Psoas muscle (tissue), 8 donors: ENCODE results near the gene RNF220. TPM values are rescaled to one million over a fixed set of nuclear protein-coding genes. Genes with fewer than 3 reads are reported as not detected.
"Not testable (repeated sequence)": the region's sequence is repeated elsewhere in the genome, so short reads cannot be mapped to it uniquely, and the experiment has no call there.

Experiments used
- ATAC-seq, 4 donors: fragments of 200-7000 bp; cut with Tn5 transposase; one replicate each; pipeline ENCODE4 v1.9.1; 2020; ENCODE audit warnings: moderate library complexity in 3 of 4, mild to moderate bottlenecking in 2 of 4
- DNase-seq, 2 donors: peaks; one replicate each; pipeline ENCODE4 v3.0.0-alpha.2; 2020
- H3K27ac ChIP-seq: fragments of 200-600 bp; one replicate; pipeline ENCODE4 v1.8.0; 2022
- H3K27me3 ChIP-seq, 3 donors: fragments of 200-600 bp in 1 of 3; one replicate each; pipeline versions ENCODE4 v1.6.1 to v1.8.0; 2013 to 2022; ENCODE audit warnings: low read length in 2 of 3, mild to moderate bottlenecking in 2 of 3, moderate library complexity in 1 of 3; ENCODE audit not compliant: insufficient read depth in 3 of 3
- H3K36me3 ChIP-seq, 2 donors: fragments of 200-600 bp in 1 of 2; one replicate each; pipeline versions ENCODE4 v1.6.1 to v1.8.0; 2013 to 2022; ENCODE audit warnings: low read depth in 1 of 2, mild to moderate bottlenecking in 1 of 2, moderate library complexity in 1 of 2; ENCODE audit not compliant: insufficient read depth in 1 of 2
- H3K4me1 ChIP-seq: fragments of 200-600 bp; one replicate; pipeline ENCODE4 v1.8.0; 2022
- H3K4me3 ChIP-seq: fragments of 200-600 bp; one replicate; pipeline ENCODE4 v1.8.0; 2022; ENCODE audit warnings: mild to moderate bottlenecking
- H3K9me3 ChIP-seq: fragments of 200-600 bp; one replicate; pipeline ENCODE4 v1.8.0; 2022
- WGBS, 3 donors: extraction: QIAGEN DNeasy Blood & Tissue Kit; methylation state at CpG; one replicate each; pipeline versions ENCODE4 v1.1.6 to v1.1.7; 2013; 5-methylcytosine and 5-hydroxymethylcytosine counted together
- intact Hi-C, 2 donors: fragments of 100-400 bp; cut with DNase I; formaldehyde crosslinking; loops; one replicate each; pipeline versions ENCODE4 v1.11.0 to v1.14.2; 2022
- polyA plus RNA-seq, 3 donors: library from polyadenylated mRNA; stranded (reverse); fragments of 200-250 nt; gene quantifications; one replicate each; pipeline ENCODE4 v1.2.3, GENCODE V29; 2013
- total RNA-seq, 4 donors: library from RNA; stranded (reverse); fragmentation: NEBNext Ultra II Directional in 2 of 4; extraction: Animal tissue kit (Norgen Biotek cat#: 25700) in 2 of 4; gene quantifications; one replicate each; pipeline versions ENCODE4 v1.2.1 to v1.2.4, GENCODE V29; 2021 to 2023
- TF ChIP-seq, protein P1 (sequence below): fragments of 200-600 bp; IDR thresholded peaks from one replicate; pipeline ENCODE4 v1.8.0; 2022; ENCODE audit warnings: antibody characterized with exemption
- donor health status: healthy with polysubstance abuse.
- donor health status: DM: no; HTN: no; CAD: no; lungs with moderate emphysema.
- donor health status: Bipolar disorder and iron deficiency.
- donor health status: healthy.
- donor health status: DM: yes; HTN: yes; CAD: no.
- donor health status: DM: no; HTN: no; CAD: no.
- donor health status: DM: no; HTN: no; CAD: no.
- donor health status: DM: yes; HTN: yes; CAD: no.

RNF220 gene
- total and polyA plus RNA-seq, 7 donors: 61.1 to 133 (median 75.5) TPM

DNA sequence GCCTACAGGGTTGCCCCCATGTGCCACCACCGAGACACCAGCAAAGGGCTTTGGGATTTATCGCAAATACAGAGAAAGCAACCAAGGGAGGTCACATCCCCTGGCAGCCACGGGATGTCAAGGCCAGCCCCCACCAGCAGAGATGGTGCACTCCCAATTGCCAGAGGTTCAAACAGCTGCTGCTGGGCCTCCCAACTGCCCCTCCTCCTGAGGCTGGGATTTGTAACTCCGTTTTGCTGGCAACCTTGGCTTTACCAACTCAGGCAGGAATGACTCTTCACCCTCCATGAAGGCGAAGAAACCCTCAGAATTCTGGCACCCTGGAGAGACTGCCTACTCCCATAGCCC is 257.6 kb downstream of the RNF220 start:
- Histone ChIP-seq H3K4me3 (no peak overlapping the region), H3K36me3 (no peaks in the 10 kb centered on the region), H3K9me3 (no peaks in the 10 kb centered on the region), H3K27ac (no peak overlapping the region), H3K27me3 (no peaks in the 10 kb centered on the region), H3K4me1 (no peaks in the 10 kb centered on the region)
- no peak for DNase-seq
- ATAC-seq: no peak
- intact Hi-C loops: no loop called here
- WGBS, 3 donors: 54 to 71% (median 64%) methylated on average over 5 of the region's 5 CpGs
- TF ChIP-seq, protein P1, sequence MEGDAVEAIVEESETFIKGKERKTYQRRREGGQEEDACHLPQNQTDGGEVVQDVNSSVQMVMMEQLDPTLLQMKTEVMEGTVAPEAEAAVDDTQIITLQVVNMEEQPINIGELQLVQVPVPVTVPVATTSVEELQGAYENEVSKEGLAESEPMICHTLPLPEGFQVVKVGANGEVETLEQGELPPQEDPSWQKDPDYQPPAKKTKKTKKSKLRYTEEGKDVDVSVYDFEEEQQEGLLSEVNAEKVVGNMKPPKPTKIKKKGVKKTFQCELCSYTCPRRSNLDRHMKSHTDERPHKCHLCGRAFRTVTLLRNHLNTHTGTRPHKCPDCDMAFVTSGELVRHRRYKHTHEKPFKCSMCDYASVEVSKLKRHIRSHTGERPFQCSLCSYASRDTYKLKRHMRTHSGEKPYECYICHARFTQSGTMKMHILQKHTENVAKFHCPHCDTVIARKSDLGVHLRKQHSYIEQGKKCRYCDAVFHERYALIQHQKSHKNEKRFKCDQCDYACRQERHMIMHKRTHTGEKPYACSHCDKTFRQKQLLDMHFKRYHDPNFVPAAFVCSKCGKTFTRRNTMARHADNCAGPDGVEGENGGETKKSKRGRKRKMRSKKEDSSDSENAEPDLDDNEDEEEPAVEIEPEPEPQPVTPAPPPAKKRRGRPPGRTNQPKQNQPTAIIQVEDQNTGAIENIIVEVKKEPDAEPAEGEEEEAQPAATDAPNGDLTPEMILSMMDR: no peak

DNA sequence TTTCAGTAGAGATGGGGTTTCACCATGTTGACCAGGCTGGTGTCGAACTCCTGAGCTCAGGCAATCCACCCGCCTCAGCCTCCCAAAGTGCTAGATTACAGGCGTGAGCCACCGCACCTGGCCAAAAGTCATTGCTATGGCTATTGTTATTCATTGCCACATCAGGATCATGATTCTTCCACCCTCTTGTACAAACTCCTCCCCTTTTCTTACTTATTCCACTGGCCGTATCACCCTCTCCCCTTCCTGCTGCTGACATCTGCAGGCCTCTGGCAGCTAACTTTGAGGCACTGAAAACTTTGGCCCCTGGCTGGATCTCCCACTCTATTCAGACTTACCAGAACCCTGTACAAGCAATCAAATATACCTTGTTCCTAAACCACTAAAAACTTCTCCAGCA is 258.4 kb downstream of the RNF220 start:
- H3K36me3 ChIP-seq: no peaks in the 10 kb centered on the region
- no peaks in the 10 kb centered on the region for H3K9me3 ChIP-seq
- no peak overlapping the region for H3K27ac ChIP-seq
- WGBS, 3 donors: 91 to 93% (median 92%) methylated on average over 5 of the region's 5 CpGs
- H3K4me3 ChIP-seq: no peak overlapping the region
- DNase-seq (no peak), ATAC-seq (no peak)
- H3K27me3 ChIP-seq: no peaks in the 10 kb centered on the region
- TF ChIP-seq, protein P1: no peak
- intact Hi-C loops: no loop called here
- H3K4me1 ChIP-seq: no peaks in the 10 kb centered on the region

DNA sequence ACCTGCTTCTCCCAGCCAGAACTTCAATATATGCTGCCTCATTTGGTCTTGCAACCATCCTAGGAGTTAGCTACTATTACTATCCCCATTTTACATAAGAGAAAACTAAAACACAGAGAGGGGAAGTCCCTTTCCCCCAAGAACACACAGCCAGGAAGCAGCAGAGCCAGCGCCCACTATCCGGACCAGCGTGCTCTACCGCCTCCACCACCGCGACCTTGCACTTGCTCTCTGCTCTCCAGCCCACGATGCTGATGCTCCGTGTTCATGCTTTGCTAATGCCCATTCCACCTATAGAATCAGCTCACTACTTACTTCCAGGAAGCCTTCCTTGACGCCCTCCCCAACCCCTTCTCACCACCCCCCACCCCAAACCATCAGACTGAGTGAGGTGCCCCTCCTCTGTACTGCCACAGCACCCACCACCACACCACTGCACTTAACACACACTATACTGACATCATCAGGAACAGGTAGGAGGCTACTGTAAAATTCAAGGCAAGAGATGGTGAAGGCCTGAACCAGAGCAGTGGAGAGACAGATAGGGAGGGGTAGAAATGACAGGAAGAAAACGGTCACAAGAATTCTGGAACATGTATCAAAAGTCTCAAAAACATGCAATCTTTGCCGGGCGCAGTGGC is 259.8 kb downstream of the RNF220 start:
- TF ChIP-seq, protein P1: no peak
- 78 to 83% (median 79%) methylated on average over 12 of the region's 12 CpGs for WGBS, 3 donors
- Histone ChIP-seq H3K36me3 (no peaks in the 10 kb centered on the region), H3K4me1 (no peaks in the 10 kb centered on the region), H3K9me3 (no peaks in the 10 kb centered on the region), H3K27ac (no peak overlapping the region), H3K27me3 (no peaks in the 10 kb centered on the region), H3K4me3 (no peak overlapping the region)
- DNase-seq (no peak), ATAC-seq (no peak)
- intact Hi-C loops: no loop called here

DNA sequence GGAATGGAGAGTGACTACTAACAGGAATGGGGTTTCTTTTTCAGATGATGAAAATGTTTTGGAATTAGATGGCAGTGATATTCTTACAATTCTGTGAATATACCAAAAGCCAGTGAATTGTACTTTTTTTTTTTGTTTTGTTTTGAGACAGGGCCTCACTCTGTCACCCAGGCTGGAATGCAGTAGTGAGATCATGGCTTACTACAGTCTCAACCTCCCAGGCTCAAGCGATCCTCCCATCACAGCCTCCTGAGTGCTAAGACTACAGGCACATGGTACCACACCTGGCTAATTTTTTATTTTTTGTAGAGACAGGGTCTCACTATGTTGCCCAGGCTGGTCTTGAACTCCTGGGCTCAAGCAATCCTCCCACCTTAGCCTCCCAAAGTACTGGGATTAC is 261.7 kb downstream of the RNF220 start:
- 95 to 100% (median 98%) methylated on average over 1 of the region's 1 CpG for WGBS, 3 donors
- ATAC-seq: not testable (repeated sequence)

DNA sequence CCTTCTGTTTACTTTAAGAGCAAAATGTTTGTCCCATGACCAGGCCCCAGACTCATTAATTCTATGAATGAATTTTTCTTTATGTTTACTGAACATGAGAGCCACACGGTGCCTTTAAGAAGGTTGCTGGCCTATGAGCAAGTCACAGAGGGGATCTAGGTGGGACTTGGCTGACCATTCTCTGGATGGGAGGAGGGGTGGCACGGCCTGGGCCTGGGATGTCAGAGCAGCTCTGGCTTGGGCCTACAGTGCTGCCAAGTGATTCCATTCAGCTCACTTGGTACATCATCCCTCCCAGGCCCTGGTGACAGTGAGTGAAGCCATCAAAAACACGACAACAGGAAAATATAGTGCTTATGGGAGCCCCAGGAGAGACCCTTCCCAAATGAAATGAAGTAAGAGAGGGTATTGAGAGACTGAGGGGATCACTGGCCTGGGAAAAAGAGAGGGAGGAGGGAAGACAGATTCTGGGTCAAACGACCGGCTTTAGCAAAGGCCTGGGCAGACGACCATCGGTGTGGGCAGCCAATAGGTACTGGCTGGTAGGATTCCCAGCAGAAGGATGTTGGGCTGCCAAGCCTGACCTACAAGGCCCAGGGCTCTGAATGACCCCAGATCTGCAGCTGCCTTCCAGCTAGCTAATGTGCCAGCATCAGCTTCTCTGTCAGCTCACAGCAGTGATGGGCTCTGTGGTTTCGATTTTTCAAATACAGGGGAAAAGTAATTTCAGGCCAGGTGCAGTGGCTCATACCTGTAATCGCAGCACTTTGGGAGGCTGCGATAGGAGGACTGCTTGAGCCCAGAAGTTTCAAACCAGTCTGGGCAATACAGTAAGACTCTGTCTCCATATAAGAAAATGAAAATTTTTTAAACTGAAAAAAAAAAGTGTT is 265.9 kb downstream of the RNF220 start:
- TF ChIP-seq, protein P1: no peak
- intact Hi-C loops: no loop called here
- H3K4me3 ChIP-seq: no peak overlapping the region
- H3K36me3 ChIP-seq: no peaks in the 10 kb centered on the region
- H3K4me1 ChIP-seq: peaks cover 22% of the 10 kb centered on the region
- DNase-seq (no peak), ATAC-seq (no peak)
- 55 to 77% (median 59%) methylated on average over 10 of the region's 10 CpGs for WGBS, 3 donors
- H3K27ac ChIP-seq: no peak overlapping the region
- H3K9me3 ChIP-seq: no peaks in the 10 kb centered on the region
- H3K27me3 ChIP-seq: no peaks in the 10 kb centered on the region

More for the DNA sequence above, 261.7 kb downstream of the RNF220 start:
- DNase-seq, H3K36me3 ChIP-seq, H3K27ac ChIP-seq, intact Hi-C loops, H3K9me3 ChIP-seq, H3K4me3 ChIP-seq, H3K27me3 ChIP-seq, H3K4me1 ChIP-seq: not testable (repeated sequence)
